Neutrophil (primary cell): ENCODE data around the gene TELO2.

Experiments
- H3K27ac ChIP-seq: fragments of 200-600 bp; sonication (generic); 2 replicates; pipeline ENCODE4 v1.5.1; 2016; ENCODE audit warnings: mild to moderate bottlenecking, moderate library complexity
- H3K27me3 ChIP-seq: fragments of 200-600 bp; sonication (generic); 2 replicates; pipeline ENCODE4 v1.6.0; 2016; ENCODE audit warnings: mild to moderate bottlenecking
- H3K36me3 ChIP-seq: fragments of 200-600 bp; sonication (generic); 2 replicates; pipeline ENCODE4 v1.5.1; 2017
- H3K4me1 ChIP-seq, 2 experiments: fragments of 200-600 bp in 1 of 2; sonication (generic) in 1 of 2; 1 replicate in 1 of 2; 2 replicates in 1 of 2; pipeline versions ENCODE4 v1.5.1 to v1.6.1; 2013 to 2016; ENCODE audit warnings: low read depth in 1 of 2, low read length in 1 of 2, mild to moderate bottlenecking in 1 of 2, moderate library complexity in 1 of 2; ENCODE audit not compliant: control insufficient read depth in 1 of 2, insufficient read depth in 1 of 2
- H3K4me3 ChIP-seq, 2 experiments: fragments of 200-600 bp in 1 of 2; sonication (generic) in 1 of 2; 1 replicate in 1 of 2; 2 replicates in 1 of 2; pipeline ENCODE4 v1.5.1; 2013 to 2016; ENCODE audit warnings: low read depth in 1 of 2, low read length in 1 of 2, mild to moderate bottlenecking in 1 of 2, moderate library complexity in 1 of 2
- H3K9me3 ChIP-seq: fragments of 200-600 bp; sonication (generic); 2 replicates; pipeline ENCODE4 v1.5.1; 2016
- TF ChIP-seq, protein P1 (sequence below): fragments of 200-600 bp; sonication (generic); IDR thresholded peaks from 2 replicates; pipeline ENCODE4 v1.5.1; 2016; ENCODE audit warnings: antibody characterized with exemption

TELO2 gene

GRCh38 chr16:1458977-1459341 lies 34.2 kb upstream of the TELO2 start:
- no peak overlapping the region for H3K27ac ChIP-seq
- H3K4me3 ChIP-seq: no peak overlapping the region
- peaks cover 71% of the 10 kb centered on the region for H3K36me3 ChIP-seq
- TF ChIP-seq, protein P1, sequence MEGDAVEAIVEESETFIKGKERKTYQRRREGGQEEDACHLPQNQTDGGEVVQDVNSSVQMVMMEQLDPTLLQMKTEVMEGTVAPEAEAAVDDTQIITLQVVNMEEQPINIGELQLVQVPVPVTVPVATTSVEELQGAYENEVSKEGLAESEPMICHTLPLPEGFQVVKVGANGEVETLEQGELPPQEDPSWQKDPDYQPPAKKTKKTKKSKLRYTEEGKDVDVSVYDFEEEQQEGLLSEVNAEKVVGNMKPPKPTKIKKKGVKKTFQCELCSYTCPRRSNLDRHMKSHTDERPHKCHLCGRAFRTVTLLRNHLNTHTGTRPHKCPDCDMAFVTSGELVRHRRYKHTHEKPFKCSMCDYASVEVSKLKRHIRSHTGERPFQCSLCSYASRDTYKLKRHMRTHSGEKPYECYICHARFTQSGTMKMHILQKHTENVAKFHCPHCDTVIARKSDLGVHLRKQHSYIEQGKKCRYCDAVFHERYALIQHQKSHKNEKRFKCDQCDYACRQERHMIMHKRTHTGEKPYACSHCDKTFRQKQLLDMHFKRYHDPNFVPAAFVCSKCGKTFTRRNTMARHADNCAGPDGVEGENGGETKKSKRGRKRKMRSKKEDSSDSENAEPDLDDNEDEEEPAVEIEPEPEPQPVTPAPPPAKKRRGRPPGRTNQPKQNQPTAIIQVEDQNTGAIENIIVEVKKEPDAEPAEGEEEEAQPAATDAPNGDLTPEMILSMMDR: no peak
- no peaks in the 10 kb centered on the region for H3K27me3 ChIP-seq
- H3K4me1 ChIP-seq: no peaks in the 10 kb centered on the region
- no peaks in the 10 kb centered on the region for H3K9me3 ChIP-seq

DNA sequence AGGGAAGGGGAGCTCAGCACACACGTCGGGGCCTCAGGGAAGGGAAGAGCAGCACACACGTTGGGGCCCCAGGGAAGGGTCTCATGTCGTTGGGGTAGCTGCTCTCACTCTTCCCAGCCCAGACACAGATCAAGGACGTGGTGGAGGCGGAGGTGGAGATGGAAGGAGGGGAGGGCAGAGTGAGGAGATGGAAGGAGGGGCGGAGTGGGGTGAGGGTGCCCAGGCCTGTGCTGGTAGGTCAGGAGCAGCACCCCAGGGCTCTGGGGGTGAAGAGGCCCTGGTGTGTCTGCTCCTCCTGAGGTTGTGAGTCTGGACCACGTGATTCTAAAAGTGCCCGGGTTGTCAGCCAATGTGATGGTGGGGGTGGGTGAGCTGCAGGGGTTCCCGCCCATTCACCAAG lies 33.2 kb upstream of the TELO2 start:
- Histone ChIP-seq H3K9me3 (no peaks in the 10 kb centered on the region), H3K27me3 (no peaks in the 10 kb centered on the region), H3K27ac (no peak overlapping the region), H3K4me1 (no peaks in the 10 kb centered on the region), H3K36me3 (peaks cover 71% of the 10 kb centered on the region), H3K4me3 (no peak overlapping the region)
- TF ChIP-seq, protein P1: no peak

DNA sequence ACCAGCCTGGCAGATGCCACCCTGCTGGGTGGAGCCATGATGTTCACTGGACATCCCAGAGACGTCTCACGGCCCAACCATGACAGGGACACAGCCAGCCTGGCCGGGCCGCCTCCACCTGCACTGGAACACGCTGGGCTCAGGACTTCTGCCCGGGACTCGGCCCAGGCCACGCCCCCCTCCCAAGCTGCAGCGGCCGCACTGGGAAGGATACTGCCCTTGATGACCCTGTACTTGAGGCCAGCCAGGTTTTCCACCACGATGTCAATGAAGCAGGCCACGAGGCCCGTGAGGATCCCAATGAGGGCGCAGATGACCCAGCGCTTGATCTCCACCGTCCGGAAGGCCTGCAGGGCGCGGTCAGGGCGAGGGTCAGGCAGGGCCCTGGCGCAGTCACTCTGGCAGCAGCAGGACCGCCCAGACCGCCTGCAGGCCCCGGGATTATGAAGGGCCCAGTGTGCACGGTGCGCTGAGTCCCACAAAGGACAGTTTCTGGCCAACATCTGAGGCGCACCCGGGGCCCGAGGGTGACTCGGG lies 32.5 kb upstream of the TELO2 start:
- Histone ChIP-seq H3K9me3 (no peaks in the 10 kb centered on the region), H3K4me3 (no peak overlapping the region), H3K27me3 (no peaks in the 10 kb centered on the region), H3K36me3 (peaks cover 66% of the 10 kb centered on the region), H3K27ac (no peak overlapping the region), H3K4me1 (no peaks in the 10 kb centered on the region)
- TF ChIP-seq, protein P1: no peak

DNA sequence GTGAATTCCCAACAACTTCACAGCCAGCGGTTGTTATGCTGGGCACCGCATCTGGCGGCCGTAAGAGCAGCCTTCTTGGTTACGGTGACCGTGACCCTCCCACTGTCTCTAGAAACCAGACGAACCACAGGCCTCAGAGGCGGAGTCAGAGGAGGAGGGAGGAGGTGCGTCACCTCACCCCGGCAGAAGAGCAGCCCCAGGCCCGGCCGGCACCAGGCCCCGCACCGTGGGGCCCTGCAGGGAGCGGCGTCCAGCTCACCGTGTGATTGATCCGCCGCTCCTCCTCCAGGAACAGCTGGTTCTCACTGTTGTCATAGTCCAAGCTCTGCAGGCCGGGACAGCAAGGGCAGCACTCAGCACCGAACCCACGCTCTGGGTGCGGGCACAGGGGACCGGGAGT lies 32.0 kb upstream of the TELO2 start:
- H3K9me3 ChIP-seq: no peaks in the 10 kb centered on the region
- H3K27me3 ChIP-seq: no peaks in the 10 kb centered on the region
- TF ChIP-seq, protein P1: no peak
- no peaks in the 10 kb centered on the region for H3K4me1 ChIP-seq
- peaks cover 62% of the 10 kb centered on the region for H3K36me3 ChIP-seq
- no peak overlapping the region for H3K27ac ChIP-seq
- H3K4me3 ChIP-seq: no peak overlapping the region

DNA sequence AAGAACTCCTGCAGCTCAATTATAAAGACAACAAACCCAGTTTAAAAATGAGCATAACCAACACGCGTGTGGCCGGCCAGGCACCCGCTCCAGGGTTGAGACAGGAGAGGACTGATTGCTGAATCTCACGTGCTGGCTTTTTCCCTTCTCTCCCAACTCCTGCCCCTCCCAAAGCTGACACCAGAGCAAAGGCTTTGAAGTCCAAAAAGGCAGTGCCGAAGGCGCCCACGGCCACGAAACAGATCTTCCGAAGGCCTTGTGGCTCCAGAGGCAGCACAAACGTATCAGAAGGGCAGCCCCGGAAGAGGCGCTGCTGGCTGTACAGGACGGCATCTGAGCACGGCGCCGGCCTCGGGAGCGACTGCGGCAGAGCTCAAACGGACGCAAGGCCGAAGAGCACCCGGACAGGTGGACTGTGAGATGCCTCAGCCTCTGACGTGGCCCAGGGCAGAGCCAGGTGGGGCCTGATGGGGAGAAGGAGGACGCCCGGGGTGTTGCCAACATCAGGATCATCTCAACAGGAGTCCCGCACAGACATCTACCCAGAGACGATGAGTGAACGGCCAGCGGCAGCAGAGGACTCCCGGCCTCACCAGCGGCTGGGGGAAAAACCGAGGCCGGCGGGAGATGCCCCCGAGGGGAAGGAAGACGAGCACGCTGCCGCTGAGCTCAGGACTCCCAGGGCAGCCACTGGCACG lies 28.8 kb upstream of the TELO2 start:
- Histone ChIP-seq H3K36me3 (peaks cover 32% of the 10 kb centered on the region), H3K4me1 (peaks cover 2 to 3% of the 10 kb centered on the region in 2 experiments), H3K27me3 (no peaks in the 10 kb centered on the region), H3K27ac (no peak overlapping the region), H3K4me3 (no peak overlapping the region), H3K9me3 (no peaks in the 10 kb centered on the region)
- TF ChIP-seq, protein P1: no peak
